Spinal cord (tissue), 10 donors: ENCODE measurements around the gene RASGRP1. TPM values are rescaled to one million over a fixed set of nuclear protein-coding genes. Genes with fewer than 3 reads are reported as not detected.

Source experiments
- DNase-seq, 6 donors: peaks; one replicate each; pipeline versions ENCODE4 v3.0.0 to v3.0.0-alpha.2; 2013 to 2015; ENCODE audit warnings: low spot score in 6 of 6, low read depth in 4 of 6
- H3K27ac ChIP-seq: one replicate; pipeline ENCODE4 v1.5.1; 2013; ENCODE audit warnings: low read depth, low read length, control low read depth
- H3K27me3 ChIP-seq: one replicate; pipeline ENCODE4 v1.6.1; 2013; ENCODE audit warnings: low read length; ENCODE audit not compliant: control insufficient read depth, insufficient read depth
- H3K36me3 ChIP-seq: one replicate; pipeline ENCODE4 v1.6.1; 2013; ENCODE audit warnings: low read length; ENCODE audit not compliant: control insufficient read depth, insufficient read depth
- H3K4me1 ChIP-seq: one replicate; pipeline ENCODE4 v1.6.1; 2013; ENCODE audit warnings: low read length; ENCODE audit not compliant: control insufficient read depth, insufficient read depth
- H3K4me3 ChIP-seq: one replicate; pipeline ENCODE4 v1.5.1; 2013; ENCODE audit warnings: low read depth, low read length, control low read depth
- H3K9me3 ChIP-seq: one replicate; pipeline ENCODE4 v1.6.1; 2013; ENCODE audit warnings: low read length; ENCODE audit not compliant: control insufficient read depth, insufficient read depth
- WGBS: methylation state at CpG from one replicate; pipeline ENCODE4 v1.1.5; 2013; ENCODE audit warnings: missing lambda C conversion rate; ENCODE audit not compliant: insufficient coverage; 5-methylcytosine and 5-hydroxymethylcytosine counted together
- polyA plus RNA-seq, 2 donors: library from polyadenylated mRNA; unstranded; fragments of 120-200 nt; gene quantifications; one replicate each; pipeline ENCODE4 v1.2.1, GENCODE V29; 2013; ENCODE audit not compliant: insufficient read length in 2 of 2
- total RNA-seq, 2 donors: library from RNA; depleted of rRNA in 1 of 2; stranded (reverse); fragments of 120-200 nt in 1 of 2; fragments of >200 nt in 1 of 2; gene quantifications; one replicate each; pipeline versions ENCODE4 v1.2.3 to v1.2.4, GENCODE V29; 2013 to 2014
- donor health status: healthy.

RASGRP1 gene
- total and polyA plus RNA-seq, 4 donors = 3.3 to 6.0 (median 4.2) TPM

GRCh38 chr15:38499651-38500050 is 65.0 kb downstream of the RASGRP1 start:
- H3K9me3 ChIP-seq = no peaks in the 10 kb centered on the region
- no peak for DNase-seq
- no CpG with 5 or more reads among the region's 1 CpG for WGBS

GRCh38 chr15:38496151-38496550 is 68.5 kb downstream of the RASGRP1 start:
- Histone ChIP-seq H3K36me3 (no peaks in the 10 kb centered on the region), H3K9me3 (no peaks in the 10 kb centered on the region), H3K4me1 (no peaks in the 10 kb centered on the region), H3K27ac (no peak overlapping the region), H3K27me3 (no peaks in the 10 kb centered on the region), H3K4me3 (no peak overlapping the region)
- no CpG with 5 or more reads among the region's 1 CpG for WGBS
- DNase-seq = no peak

More at GRCh38 chr15:38499651-38500050, 65.0 kb downstream of the RASGRP1 start:
- Histone ChIP-seq H3K4me3 (no peak overlapping the region), H3K27me3 (no peaks in the 10 kb centered on the region), H3K4me1 (no peaks in the 10 kb centered on the region), H3K27ac (no peak overlapping the region), H3K36me3 (no peaks in the 10 kb centered on the region)

- H3K27me3 ChIP-seq = no peaks in the 10 kb centered on the region
- no peak for DNase-seq
- no peak overlapping the region for H3K4me3 ChIP-seq
- no peak overlapping the region for H3K27ac ChIP-seq
- no peaks in the 10 kb centered on the region for H3K9me3 ChIP-seq
- WGBS = 68% methylated on average over 2 of the region's 3 CpGs
- no peaks in the 10 kb centered on the region for H3K4me1 ChIP-seq
- H3K36me3 ChIP-seq = no peaks in the 10 kb centered on the region
These were observed 74.2 kb downstream of the RASGRP1 start for GRCh38 chr15:38490242-38490922.

- Histone ChIP-seq H3K4me1 (no peaks in the 10 kb centered on the region), H3K27ac (no peak overlapping the region), H3K4me3 (no peak overlapping the region), H3K27me3 (no peaks in the 10 kb centered on the region), H3K36me3 (no peaks in the 10 kb centered on the region), H3K9me3 (no peaks in the 10 kb centered on the region)
- no peak for DNase-seq
- WGBS = no CpG with 5 or more reads among the region's 1 CpG
These were observed 77.2 kb downstream of the RASGRP1 start for GRCh38 chr15:38487378-38487777.

GRCh38 chr15:38486936-38487335 is 77.7 kb downstream of the RASGRP1 start:
- no peak for DNase-seq
- no peaks in the 10 kb centered on the region for H3K9me3 ChIP-seq
- no peaks in the 10 kb centered on the region for H3K27me3 ChIP-seq
- no peak overlapping the region for H3K4me3 ChIP-seq
- H3K4me1 ChIP-seq = no peaks in the 10 kb centered on the region
- no peak overlapping the region for H3K27ac ChIP-seq
- WGBS = no CpG with 5 or more reads among the region's 2 CpGs
- no peaks in the 10 kb centered on the region for H3K36me3 ChIP-seq

GRCh38 chr15:38482572-38482971 is 82.0 kb downstream of the RASGRP1 start:
- no peaks in the 10 kb centered on the region for H3K27me3 ChIP-seq
- H3K9me3 ChIP-seq = no peaks in the 10 kb centered on the region
- no peaks in the 10 kb centered on the region for H3K4me1 ChIP-seq
- H3K36me3 ChIP-seq = no peaks in the 10 kb centered on the region
- no peak overlapping the region for H3K4me3 ChIP-seq
- H3K27ac ChIP-seq = no peak overlapping the region
- no peak for DNase-seq

- Histone ChIP-seq H3K27ac (no peak overlapping the region), H3K9me3 (no peaks in the 10 kb centered on the region), H3K4me1 (no peaks in the 10 kb centered on the region), H3K4me3 (no peak overlapping the region), H3K36me3 (no peaks in the 10 kb centered on the region), H3K27me3 (no peaks in the 10 kb centered on the region)
- DNase-seq = no peak
- WGBS = no CpG with 5 or more reads among the region's 3 CpGs
These were observed 82.9 kb downstream of the RASGRP1 start for GRCh38 chr15:38481761-38482160.

- Histone ChIP-seq H3K36me3 (no peaks in the 10 kb centered on the region), H3K27ac (no peak overlapping the region), H3K4me1 (no peaks in the 10 kb centered on the region), H3K4me3 (no peak overlapping the region), H3K27me3 (no peaks in the 10 kb centered on the region), H3K9me3 (no peaks in the 10 kb centered on the region)
- WGBS = no CpG with 5 or more reads among the region's 5 CpGs
- DNase-seq = no peak
These were observed 83.5 kb downstream of the RASGRP1 start for GRCh38 chr15:38481113-38481512.

- no peak for DNase-seq
- H3K36me3 ChIP-seq = no peaks in the 10 kb centered on the region
- H3K4me3 ChIP-seq = no peak overlapping the region
- H3K9me3 ChIP-seq = no peaks in the 10 kb centered on the region
- no peak overlapping the region for H3K27ac ChIP-seq
- H3K4me1 ChIP-seq = no peaks in the 10 kb centered on the region
- WGBS = no CpG with 5 or more reads among the region's 1 CpG
- no peaks in the 10 kb centered on the region for H3K27me3 ChIP-seq
These were observed 84.9 kb downstream of the RASGRP1 start for GRCh38 chr15:38479756-38480155.

GRCh38 chr15:38479266-38479665 is 85.3 kb downstream of the RASGRP1 start:
- DNase-seq = no peak
- H3K27ac ChIP-seq = no peak overlapping the region
- H3K4me1 ChIP-seq = no peaks in the 10 kb centered on the region
- no peak overlapping the region for H3K4me3 ChIP-seq
- H3K9me3 ChIP-seq = no peaks in the 10 kb centered on the region
- H3K36me3 ChIP-seq = no peaks in the 10 kb centered on the region
- no peaks in the 10 kb centered on the region for H3K27me3 ChIP-seq
